Heart left ventricle (tissue), 13 donors: ENCODE data around the gene LMO3.

ENCODE experiments used
- CTCF ChIP-seq, 12 donors: fragments of 200-600 bp; sonication (generic) in 4 of 12; IDR thresholded peaks; one replicate each; pipeline versions ENCODE4 v1.5.0 to v1.8.0; 2018 to 2022; ENCODE audit warnings: antibody characterized with exemption in 12 of 12, mild to moderate bottlenecking in 5 of 12
- POLR2A ChIP-seq, 2 donors: fragments of 450-650 bp; IDR thresholded peaks; one replicate each; pipeline ENCODE4 v1.6.1; 2017; ENCODE audit warnings: antibody characterized with exemption in 2 of 2, mild to moderate bottlenecking in 2 of 2, moderate library complexity in 2 of 2
- donor health status: ischemic (EF 13 %, LVEDD 7.1; RV severe dilation, severe dysfunction).
- donor health status: DM: no; HTN: yes; CAD: no.
- donor health status: DM: no; HTN: no; CAD: no.
- donor health status: ischemic (EF 25% LVEDD 6.9; RV normal size, moderate dysfunction).
- donor health status: ischemic (EF 25% LVEDD 5.7; RV mildly dilated, moderate dysfunction).
- donor health status: ischemic (EF 35%, LVEDD 5.7; RV mildly dilated, moderate dysfunction).
- donor health status: nonischemic (EF 11% LVEDD 7.7; RV severe dilation, severe dysfunction).
- donor health status: DM: yes; HTN: yes; CAD: no.
- donor health status: PGD.
- donor health status: ischemic (EF 29% LVEDD 5.4; RV normal size, mild dysfunction).
- donor health status: nonischemic (EF 23%, LVEDD 6.1; RV moderate dilation, normal function).

GRCh38 chr12:16555630-16556029, 50.3 kb downstream of the LMO3 start:
- TF ChIP-seq CTCF (IDR thresholded peaks at IDR 0.05) (no peak), POLR2A (IDR thresholded peaks at IDR 0.05) (no peak)
